ENCODE measurements around the gene B3GNT8. TPM values are rescaled to one million over a fixed set of nuclear protein-coding genes. Genes with fewer than 3 reads are reported as not detected.

The B3GNT8 gene
- polyA plus RNA-seq, 1 donor from 2014 or later = not detected

DNA sequence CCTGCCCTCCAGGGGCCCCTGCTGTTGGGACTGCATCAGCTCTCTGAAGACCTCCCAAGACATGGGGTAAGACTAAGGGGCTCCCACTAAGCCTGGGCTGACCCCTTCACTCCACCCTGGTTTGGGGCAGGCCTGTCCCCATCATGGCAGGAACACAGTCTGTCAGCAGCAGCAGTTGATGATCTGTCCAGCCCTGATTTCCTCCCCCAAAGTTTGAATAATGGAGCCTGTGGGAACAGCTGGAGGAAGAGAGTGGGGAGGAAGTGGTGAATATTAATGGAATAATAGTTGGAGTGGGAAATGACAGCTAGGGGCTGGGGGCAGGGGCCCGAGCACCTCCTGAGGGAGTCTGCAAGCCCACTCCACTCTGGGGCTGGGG, 1.3 kb upstream of the B3GNT8 start:
- Histone ChIP-seq H3F3A (ENCODE audit: insufficient read depth, low read length, poor library complexity, severe bottlenecking) (no peaks in the 10 kb centered on the region), H3K36me3 (ENCODE audit: insufficient read depth, low read length) (no peaks in the 10 kb centered on the region), H4K20me1 (ENCODE audit: insufficient read depth) (no peaks in the 10 kb centered on the region), H3K27me3 (ENCODE audit: insufficient read depth, low read depth, low read length) (no peaks in the 10 kb centered on the region), H3K79me2 (replicated peaks; ENCODE audit: insufficient read depth, low read length) (no peaks in the 10 kb centered on the region), H3K27ac (ENCODE audit: low read length) (no peak overlapping the region), H3K9ac (ENCODE audit: low read length) (no peak overlapping the region), H3K4me3 (ENCODE audit: low read length) (no peak overlapping the region), H2AFZ (ENCODE audit: low read depth, low read length) (no peak overlapping the region), H3K9me3 (ENCODE audit: low read length) (no peaks in the 10 kb centered on the region), H3K4me2 (ENCODE audit: low read length) (no peak overlapping the region), H3K9me2 (ENCODE audit: insufficient read depth, low read length) (no peaks in the 10 kb centered on the region)
- TF ChIP-seq EZH2 (IDR thresholded peaks at IDR 0.05; ENCODE audit: borderline replicate concordance, insufficient read depth, low read length, poor library complexity, severe bottlenecking) (no peak), EP300 (conservative IDR thresholded peaks at IDR 0.05; ENCODE audit: poor library complexity, severe bottlenecking) (no peak), RAD21 (conservative IDR thresholded peaks at IDR 0.05) (no peak)
- TF ChIP-seq, protein P1, sequence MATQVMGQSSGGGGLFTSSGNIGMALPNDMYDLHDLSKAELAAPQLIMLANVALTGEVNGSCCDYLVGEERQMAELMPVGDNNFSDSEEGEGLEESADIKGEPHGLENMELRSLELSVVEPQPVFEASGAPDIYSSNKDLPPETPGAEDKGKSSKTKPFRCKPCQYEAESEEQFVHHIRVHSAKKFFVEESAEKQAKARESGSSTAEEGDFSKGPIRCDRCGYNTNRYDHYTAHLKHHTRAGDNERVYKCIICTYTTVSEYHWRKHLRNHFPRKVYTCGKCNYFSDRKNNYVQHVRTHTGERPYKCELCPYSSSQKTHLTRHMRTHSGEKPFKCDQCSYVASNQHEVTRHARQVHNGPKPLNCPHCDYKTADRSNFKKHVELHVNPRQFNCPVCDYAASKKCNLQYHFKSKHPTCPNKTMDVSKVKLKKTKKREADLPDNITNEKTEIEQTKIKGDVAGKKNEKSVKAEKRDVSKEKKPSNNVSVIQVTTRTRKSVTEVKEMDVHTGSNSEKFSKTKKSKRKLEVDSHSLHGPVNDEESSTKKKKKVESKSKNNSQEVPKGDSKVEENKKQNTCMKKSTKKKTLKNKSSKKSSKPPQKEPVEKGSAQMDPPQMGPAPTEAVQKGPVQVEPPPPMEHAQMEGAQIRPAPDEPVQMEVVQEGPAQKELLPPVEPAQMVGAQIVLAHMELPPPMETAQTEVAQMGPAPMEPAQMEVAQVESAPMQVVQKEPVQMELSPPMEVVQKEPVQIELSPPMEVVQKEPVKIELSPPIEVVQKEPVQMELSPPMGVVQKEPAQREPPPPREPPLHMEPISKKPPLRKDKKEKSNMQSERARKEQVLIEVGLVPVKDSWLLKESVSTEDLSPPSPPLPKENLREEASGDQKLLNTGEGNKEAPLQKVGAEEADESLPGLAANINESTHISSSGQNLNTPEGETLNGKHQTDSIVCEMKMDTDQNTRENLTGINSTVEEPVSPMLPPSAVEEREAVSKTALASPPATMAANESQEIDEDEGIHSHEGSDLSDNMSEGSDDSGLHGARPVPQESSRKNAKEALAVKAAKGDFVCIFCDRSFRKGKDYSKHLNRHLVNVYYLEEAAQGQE (IDR thresholded peaks at IDR 0.05; ENCODE audit: borderline replicate concordance) = no peak

GRCh38 chr19:41427647-41428480, 690 bp upstream of the B3GNT8 start:
- H3K27me3 ChIP-seq (ENCODE audit: insufficient read depth, low read depth, low read length) = no peaks in the 10 kb centered on the region
- H3K9me2 ChIP-seq (ENCODE audit: insufficient read depth, low read length) = no peaks in the 10 kb centered on the region
- H4K20me1 ChIP-seq (ENCODE audit: insufficient read depth) = no peaks in the 10 kb centered on the region
- TF ChIP-seq, protein P1 (IDR thresholded peaks at IDR 0.05; ENCODE audit: borderline replicate concordance) = no peak
- TF ChIP-seq POLR2AphosphoS5 (IDR thresholded peaks at IDR 0.05) (no peak), EZH2 (IDR thresholded peaks at IDR 0.05; ENCODE audit: borderline replicate concordance, insufficient read depth, low read length, poor library complexity, severe bottlenecking) (no peak), SMC3 (conservative IDR thresholded peaks at IDR 0.05; ENCODE audit: poor library complexity) (no peak), MXI1 (conservative IDR thresholded peaks at IDR 0.05; ENCODE audit: poor library complexity, severe bottlenecking) (no peak), RAD21 (conservative IDR thresholded peaks at IDR 0.05) (no peak), TAF1 (IDR thresholded peaks at IDR 0.05; ENCODE audit: low read depth) (no peak), EP300 (conservative IDR thresholded peaks at IDR 0.05; ENCODE audit: poor library complexity, severe bottlenecking) (no peak)
- TF ChIP-seq, protein P2, sequence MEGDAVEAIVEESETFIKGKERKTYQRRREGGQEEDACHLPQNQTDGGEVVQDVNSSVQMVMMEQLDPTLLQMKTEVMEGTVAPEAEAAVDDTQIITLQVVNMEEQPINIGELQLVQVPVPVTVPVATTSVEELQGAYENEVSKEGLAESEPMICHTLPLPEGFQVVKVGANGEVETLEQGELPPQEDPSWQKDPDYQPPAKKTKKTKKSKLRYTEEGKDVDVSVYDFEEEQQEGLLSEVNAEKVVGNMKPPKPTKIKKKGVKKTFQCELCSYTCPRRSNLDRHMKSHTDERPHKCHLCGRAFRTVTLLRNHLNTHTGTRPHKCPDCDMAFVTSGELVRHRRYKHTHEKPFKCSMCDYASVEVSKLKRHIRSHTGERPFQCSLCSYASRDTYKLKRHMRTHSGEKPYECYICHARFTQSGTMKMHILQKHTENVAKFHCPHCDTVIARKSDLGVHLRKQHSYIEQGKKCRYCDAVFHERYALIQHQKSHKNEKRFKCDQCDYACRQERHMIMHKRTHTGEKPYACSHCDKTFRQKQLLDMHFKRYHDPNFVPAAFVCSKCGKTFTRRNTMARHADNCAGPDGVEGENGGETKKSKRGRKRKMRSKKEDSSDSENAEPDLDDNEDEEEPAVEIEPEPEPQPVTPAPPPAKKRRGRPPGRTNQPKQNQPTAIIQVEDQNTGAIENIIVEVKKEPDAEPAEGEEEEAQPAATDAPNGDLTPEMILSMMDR (IDR thresholded peaks at IDR 0.05; ENCODE audit: poor library complexity, severe bottlenecking) = no peak
- H3K9ac ChIP-seq (ENCODE audit: low read length) = no peak overlapping the region
- H3K27ac ChIP-seq (ENCODE audit: low read length) = no peak overlapping the region
- no peaks in the 10 kb centered on the region for H3F3A ChIP-seq (ENCODE audit: insufficient read depth, low read length, poor library complexity, severe bottlenecking)
- H3K79me2 ChIP-seq (replicated peaks; ENCODE audit: insufficient read depth, low read length) = no peaks in the 10 kb centered on the region
- no peaks in the 10 kb centered on the region for H3K36me3 ChIP-seq (ENCODE audit: insufficient read depth, low read length)
- H3K9me3 ChIP-seq (ENCODE audit: low read length) = no peaks in the 10 kb centered on the region
- no peak overlapping the region for H3K4me2 ChIP-seq (ENCODE audit: low read length)
- no peak overlapping the region for H2AFZ ChIP-seq (ENCODE audit: low read depth, low read length)
- H3K4me3 ChIP-seq (ENCODE audit: low read length) = no peak overlapping the region

Data from neural cell (in vitro differentiated cells).